BE2C (cell line): ENCODE results near the gene METRN.
A peak's percentile ranks its signal among the peaks of the same experiment; 100 is the strongest.

Experiments used
- DNase-seq: peaks from one replicate; pipeline ENCODE4 v3.0.0-alpha.2; 2020
- H3K27me3 ChIP-seq: fragments of 250-450 bp; sonication (Bioruptor Pico); 2 replicates; pipeline ENCODE4 v1.5.1; 2020; ENCODE audit warnings: mild to moderate bottlenecking
- H3K36me3 ChIP-seq: fragments of 250-450 bp; sonication (Bioruptor Pico); 2 replicates; pipeline ENCODE4 v1.5.1; 2020; ENCODE audit warnings: mild to moderate bottlenecking
- H3K4me1 ChIP-seq: fragments of 250-450 bp; sonication (Bioruptor Pico); 2 replicates; pipeline ENCODE4 v1.5.1; 2020
- H3K4me3 ChIP-seq: 2 replicates; pipeline ENCODE4 v1.5.1; 2011; ENCODE audit warnings: low read depth, low read length
- H3K9me3 ChIP-seq: fragments of 250-450 bp; sonication (Bioruptor Pico); 2 replicates; pipeline ENCODE4 v1.5.1; 2020
- TF ChIP-seq, protein P1 (sequence below): IDR thresholded peaks from 2 replicates; pipeline ENCODE4 v1.5.1; 2012; ENCODE audit warnings: mild to moderate bottlenecking, low read depth, low read length

The METRN gene

DNA sequence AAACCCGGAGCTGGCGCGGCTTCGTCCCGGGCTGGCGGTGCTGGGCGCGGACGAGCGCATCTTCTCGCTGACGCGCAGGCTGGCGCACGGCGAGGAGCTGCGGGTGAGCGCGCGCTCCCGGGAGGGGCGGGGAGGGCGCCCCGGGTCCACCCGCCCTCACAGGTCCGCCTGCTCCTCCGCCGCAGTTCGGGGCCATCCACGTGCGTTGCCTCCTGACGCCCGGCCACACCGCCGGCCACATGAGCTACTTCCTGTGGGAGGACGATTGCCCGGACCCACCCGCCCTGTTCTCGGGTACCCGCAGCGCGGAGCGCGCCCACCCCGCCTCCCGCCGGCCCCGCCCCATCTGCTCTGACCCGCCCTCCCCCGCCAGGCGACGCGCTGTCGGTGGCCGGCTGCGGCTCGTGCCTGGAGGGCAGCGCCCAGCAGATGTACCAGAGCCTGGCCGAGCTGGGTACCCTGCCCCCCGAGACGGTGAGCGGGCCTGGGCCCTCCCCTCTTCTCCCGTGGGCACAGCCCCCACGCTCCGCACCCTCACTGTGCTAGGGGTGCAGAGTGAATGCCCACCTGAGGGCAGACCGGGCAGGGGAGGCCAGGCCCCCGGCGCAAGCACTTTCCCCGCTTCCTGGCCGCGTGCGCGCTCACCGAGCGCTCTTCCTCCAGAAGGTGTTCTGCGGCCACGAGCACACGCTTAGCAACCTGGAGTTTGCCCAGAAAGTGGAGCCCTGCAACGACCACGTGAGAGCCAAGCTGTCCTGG, 13.4 kb downstream of the METRN start:
- no peaks in the 10 kb centered on the region for H3K9me3 ChIP-seq
- H3K36me3 ChIP-seq = peaks cover 38% of the 10 kb centered on the region
- DNase-seq = peak; percentile 96
- peak overlapping the region; percentile 83 for H3K4me3 ChIP-seq
- no peaks in the 10 kb centered on the region for H3K27me3 ChIP-seq
- TF ChIP-seq, protein P1, sequence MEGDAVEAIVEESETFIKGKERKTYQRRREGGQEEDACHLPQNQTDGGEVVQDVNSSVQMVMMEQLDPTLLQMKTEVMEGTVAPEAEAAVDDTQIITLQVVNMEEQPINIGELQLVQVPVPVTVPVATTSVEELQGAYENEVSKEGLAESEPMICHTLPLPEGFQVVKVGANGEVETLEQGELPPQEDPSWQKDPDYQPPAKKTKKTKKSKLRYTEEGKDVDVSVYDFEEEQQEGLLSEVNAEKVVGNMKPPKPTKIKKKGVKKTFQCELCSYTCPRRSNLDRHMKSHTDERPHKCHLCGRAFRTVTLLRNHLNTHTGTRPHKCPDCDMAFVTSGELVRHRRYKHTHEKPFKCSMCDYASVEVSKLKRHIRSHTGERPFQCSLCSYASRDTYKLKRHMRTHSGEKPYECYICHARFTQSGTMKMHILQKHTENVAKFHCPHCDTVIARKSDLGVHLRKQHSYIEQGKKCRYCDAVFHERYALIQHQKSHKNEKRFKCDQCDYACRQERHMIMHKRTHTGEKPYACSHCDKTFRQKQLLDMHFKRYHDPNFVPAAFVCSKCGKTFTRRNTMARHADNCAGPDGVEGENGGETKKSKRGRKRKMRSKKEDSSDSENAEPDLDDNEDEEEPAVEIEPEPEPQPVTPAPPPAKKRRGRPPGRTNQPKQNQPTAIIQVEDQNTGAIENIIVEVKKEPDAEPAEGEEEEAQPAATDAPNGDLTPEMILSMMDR = no peak
- peaks cover 7% of the 10 kb centered on the region for H3K4me1 ChIP-seq

DNA sequence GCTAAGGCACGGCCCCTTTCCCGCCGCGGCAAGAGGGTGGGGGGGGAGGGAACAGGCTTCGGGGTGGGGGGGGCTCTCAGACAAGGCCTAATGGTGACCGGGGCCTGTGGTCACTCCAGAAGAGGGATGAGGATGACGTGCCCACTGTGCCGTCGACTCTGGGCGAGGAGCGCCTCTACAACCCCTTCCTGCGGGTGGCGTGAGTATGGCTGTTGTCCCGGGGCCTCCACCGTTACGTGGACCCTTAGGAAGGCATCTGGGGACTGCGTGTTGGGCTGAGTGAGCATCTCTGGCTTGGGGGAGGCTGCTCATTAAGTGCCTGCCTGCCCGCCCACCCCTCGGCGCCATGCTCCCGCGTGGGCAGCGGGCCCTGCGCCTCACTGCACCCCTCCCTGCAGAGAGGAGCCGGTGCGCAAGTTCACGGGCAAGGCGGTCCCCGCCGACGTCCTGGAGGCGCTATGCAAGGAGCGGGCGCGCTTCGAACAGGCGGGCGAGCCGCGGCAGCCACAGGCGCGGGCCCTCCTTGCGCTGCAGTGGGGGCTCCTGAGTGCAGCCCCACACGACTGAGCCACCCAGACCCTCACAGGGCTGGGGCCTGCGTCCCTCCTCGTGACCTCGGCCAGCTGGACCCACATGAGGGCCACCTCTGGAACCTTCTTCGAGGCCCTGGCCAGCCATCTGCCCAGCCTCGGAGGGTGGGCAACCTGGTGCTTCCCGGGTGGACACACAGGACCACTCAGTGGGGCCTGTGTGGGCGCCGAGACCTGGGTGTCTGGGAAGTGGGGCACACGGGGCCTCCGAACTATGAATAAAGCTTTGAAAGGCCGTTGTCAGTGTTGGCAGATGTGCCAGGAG, 14.2 kb downstream of the METRN start:
- H3K4me1 ChIP-seq = peaks cover 7% of the 10 kb centered on the region
- no peaks in the 10 kb centered on the region for H3K9me3 ChIP-seq
- DNase-seq = no peak
- no peaks in the 10 kb centered on the region for H3K27me3 ChIP-seq
- H3K36me3 ChIP-seq = peaks cover 44% of the 10 kb centered on the region
- TF ChIP-seq, protein P1 = no peak
- peak overlapping the region; percentile 83 for H3K4me3 ChIP-seq

DNA sequence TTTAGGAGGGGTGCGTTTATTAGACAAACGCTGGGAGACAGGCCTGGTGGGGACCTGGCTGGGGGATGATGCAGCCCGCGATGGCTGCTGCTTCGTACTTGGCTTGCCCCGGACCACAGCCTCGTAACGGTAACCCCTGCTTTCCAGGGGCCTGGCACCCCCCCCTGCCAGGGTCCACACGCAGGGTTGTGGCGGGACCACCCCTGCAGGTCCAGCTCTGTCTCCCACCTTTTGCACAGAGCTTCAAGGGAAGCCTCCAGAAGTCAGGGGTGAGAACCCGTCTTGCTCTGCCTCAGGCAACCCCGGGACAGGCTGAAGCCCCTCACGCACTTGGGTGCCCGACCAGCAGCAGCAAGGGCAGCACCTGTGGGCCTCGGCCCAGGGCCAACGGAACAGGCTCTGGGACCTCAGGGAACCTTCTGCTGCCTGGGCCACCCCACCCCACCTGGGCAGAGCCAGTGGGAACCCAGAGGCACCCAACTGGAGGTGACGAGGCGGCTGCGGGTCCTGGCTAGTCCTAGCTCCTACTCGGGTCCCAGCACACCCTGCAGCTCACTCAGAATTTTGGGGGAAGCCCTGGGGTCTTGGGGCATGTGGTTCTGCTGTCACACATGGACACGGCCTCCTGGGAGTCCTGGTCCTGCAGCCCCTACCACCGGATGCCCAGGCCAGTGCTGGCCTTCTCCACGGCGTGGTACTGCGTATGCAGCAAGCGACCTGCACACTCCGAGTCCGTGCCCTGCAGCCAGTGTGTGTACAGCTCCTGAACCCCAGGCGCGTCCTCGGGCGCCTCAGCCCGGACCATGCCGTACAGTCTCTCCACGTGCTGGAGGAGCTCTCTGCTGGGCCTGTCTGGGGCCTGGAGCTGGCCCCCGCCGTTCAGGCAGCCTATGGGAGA, 15.1 kb downstream of the METRN start:
- Histone ChIP-seq H3K4me3 (peak overlapping the region; percentile 83; the same call in 1 of the 2 replicates), H3K4me1 (peaks cover 7% of the 10 kb centered on the region), H3K27me3 (no peaks in the 10 kb centered on the region), H3K9me3 (no peaks in the 10 kb centered on the region), H3K36me3 (peaks cover 45% of the 10 kb centered on the region)
- DNase-seq = no peak
- TF ChIP-seq, protein P1 = no peak

GRCh38 chr16:730666-731509, 16.0 kb downstream of the METRN start:
- no peak overlapping the region for H3K4me3 ChIP-seq
- H3K4me1 ChIP-seq = peaks cover 7% of the 10 kb centered on the region
- TF ChIP-seq, protein P1 = no peak
- DNase-seq = no peak
- no peaks in the 10 kb centered on the region for H3K27me3 ChIP-seq
- peaks cover 46% of the 10 kb centered on the region for H3K36me3 ChIP-seq
- no peaks in the 10 kb centered on the region for H3K9me3 ChIP-seq

- no peaks in the 10 kb centered on the region for H3K4me1 ChIP-seq
- H3K36me3 ChIP-seq = peaks cover 60% of the 10 kb centered on the region
- DNase-seq = no peak
- no peaks in the 10 kb centered on the region for H3K27me3 ChIP-seq
- no peak overlapping the region for H3K4me3 ChIP-seq
- no peaks in the 10 kb centered on the region for H3K9me3 ChIP-seq
- TF ChIP-seq, protein P1 = no peak
Observed at GRCh38 chr16:732332-732731, 17.4 kb downstream of the METRN start.
